ENCODE results near the gene NEK7.

Gene NEK7

GRCh38 chr1:198326915-198327314, 170.1 kb downstream of the NEK7 start:
- H3K36me3 Mint-ChIP-seq, result no peaks in the 10 kb centered on the region
- ATAC-seq, result no peak
- H3K4me3 Mint-ChIP-seq, result no peak overlapping the region
- H3K9me3 Mint-ChIP-seq, result no peaks in the 10 kb centered on the region
- peaks cover 5% of the 10 kb centered on the region for H3K4me1 Mint-ChIP-seq
- H3K27ac Mint-ChIP-seq, result no peak overlapping the region
- H3K27me3 Mint-ChIP-seq, result peaks cover 8% of the 10 kb centered on the region

GRCh38 chr1:198328458-198329032, 171.7 kb downstream of the NEK7 start:
- Mint-ChIP-seq H3K36me3 (no peaks in the 10 kb centered on the region), H3K9me3 (no peaks in the 10 kb centered on the region), H3K27ac (no peak overlapping the region), H3K27me3 (peaks cover 8% of the 10 kb centered on the region), H3K4me1 (peaks cover 5% of the 10 kb centered on the region), H3K4me3 (no peak overlapping the region)
- no peak for ATAC-seq

GRCh38 chr1:198330982-198331615, 174.3 kb downstream of the NEK7 start:
- no peaks in the 10 kb centered on the region for H3K36me3 Mint-ChIP-seq
- peaks cover 8% of the 10 kb centered on the region for H3K27me3 Mint-ChIP-seq
- no peaks in the 10 kb centered on the region for H3K9me3 Mint-ChIP-seq
- no peaks in the 10 kb centered on the region for H3K4me1 Mint-ChIP-seq
- no peak overlapping the region for H3K27ac Mint-ChIP-seq
- ATAC-seq, result no peak
- no peak overlapping the region for H3K4me3 Mint-ChIP-seq

- peaks cover 4% of the 10 kb centered on the region for H3K27me3 Mint-ChIP-seq
- H3K4me1 Mint-ChIP-seq, result no peaks in the 10 kb centered on the region
- ATAC-seq, result no peak
- H3K27ac Mint-ChIP-seq, result no peak overlapping the region
- H3K9me3 Mint-ChIP-seq, result peaks cover 3% of the 10 kb centered on the region
- H3K36me3 Mint-ChIP-seq, result no peaks in the 10 kb centered on the region
- H3K4me3 Mint-ChIP-seq, result no peak overlapping the region
Measured at GRCh38 chr1:198333744-198334143, 176.9 kb downstream of the NEK7 start.

- no peak overlapping the region for H3K27ac Mint-ChIP-seq
- H3K9me3 Mint-ChIP-seq, result peaks cover 3% of the 10 kb centered on the region
- peaks cover 1% of the 10 kb centered on the region for H3K27me3 Mint-ChIP-seq
Measured at GRCh38 chr1:198335663-198336062, 178.9 kb downstream of the NEK7 start.

DNA sequence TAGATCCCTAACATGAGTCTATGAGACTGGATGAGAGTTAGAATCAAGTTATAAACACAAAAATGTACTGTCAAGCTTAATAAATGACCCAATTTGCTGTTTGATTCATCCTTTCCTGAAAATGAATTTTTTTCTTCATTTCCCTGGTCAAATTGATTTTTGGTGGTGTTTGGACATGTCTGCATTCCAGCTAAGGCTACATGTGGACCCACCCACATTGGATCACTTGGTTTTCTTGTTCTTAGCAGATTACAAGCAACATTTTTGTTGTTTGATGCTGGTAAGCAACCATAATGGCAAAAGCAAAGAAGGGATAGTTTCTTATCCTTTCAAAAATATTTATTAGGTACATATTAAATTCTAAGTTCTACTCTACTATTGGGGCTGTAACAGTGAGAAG, 181.1 kb downstream of the NEK7 start:
- no peak overlapping the region for H3K4me3 Mint-ChIP-seq
- H3K27ac Mint-ChIP-seq, result no peak overlapping the region
- peaks cover 3% of the 10 kb centered on the region for H3K9me3 Mint-ChIP-seq
- peaks cover 11% of the 10 kb centered on the region for H3K27me3 Mint-ChIP-seq
- H3K4me1 Mint-ChIP-seq, result no peaks in the 10 kb centered on the region
- H3K36me3 Mint-ChIP-seq, result no peaks in the 10 kb centered on the region
- no peak for ATAC-seq

More at GRCh38 chr1:198335663-198336062, 178.9 kb downstream of the NEK7 start:
- H3K4me3 Mint-ChIP-seq, result no peak overlapping the region
- ATAC-seq, result no peak
- H3K36me3 Mint-ChIP-seq, result no peaks in the 10 kb centered on the region
- no peaks in the 10 kb centered on the region for H3K4me1 Mint-ChIP-seq

DNA sequence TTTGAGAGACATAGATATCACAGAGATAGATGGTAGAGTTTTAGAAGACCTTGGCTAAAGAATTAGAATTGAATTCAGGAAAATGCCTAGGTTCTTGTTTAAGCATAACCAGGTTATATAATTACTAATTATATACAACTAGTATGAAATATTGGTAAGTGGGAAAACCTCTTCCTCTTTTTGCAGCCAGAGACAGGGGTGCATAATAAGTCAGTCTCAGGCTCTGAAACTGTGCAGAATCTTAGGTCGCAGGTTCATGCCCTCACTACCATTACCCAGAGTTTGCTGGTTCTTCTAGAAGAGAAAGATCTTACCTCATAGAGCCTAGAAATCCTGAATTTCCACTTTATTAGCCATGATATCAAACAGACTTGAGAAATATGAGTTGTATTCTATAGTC, 183.3 kb downstream of the NEK7 start:
- H3K27ac Mint-ChIP-seq, result no peak overlapping the region
- ATAC-seq, result no peak
- no peaks in the 10 kb centered on the region for H3K36me3 Mint-ChIP-seq
- no peaks in the 10 kb centered on the region for H3K4me1 Mint-ChIP-seq
- H3K4me3 Mint-ChIP-seq, result no peak overlapping the region
- H3K27me3 Mint-ChIP-seq, result peaks cover 22% of the 10 kb centered on the region
- H3K9me3 Mint-ChIP-seq, result peaks cover 3% of the 10 kb centered on the region

- no peak overlapping the region for H3K4me3 Mint-ChIP-seq
- no peak overlapping the region for H3K27ac Mint-ChIP-seq
- H3K27me3 Mint-ChIP-seq, result peaks cover 15% of the 10 kb centered on the region
- no peak for ATAC-seq
- no peaks in the 10 kb centered on the region for H3K4me1 Mint-ChIP-seq
- no peaks in the 10 kb centered on the region for H3K9me3 Mint-ChIP-seq
- H3K36me3 Mint-ChIP-seq, result no peaks in the 10 kb centered on the region
Measured at GRCh38 chr1:198346178-198346577, 189.4 kb downstream of the NEK7 start.

DNA sequence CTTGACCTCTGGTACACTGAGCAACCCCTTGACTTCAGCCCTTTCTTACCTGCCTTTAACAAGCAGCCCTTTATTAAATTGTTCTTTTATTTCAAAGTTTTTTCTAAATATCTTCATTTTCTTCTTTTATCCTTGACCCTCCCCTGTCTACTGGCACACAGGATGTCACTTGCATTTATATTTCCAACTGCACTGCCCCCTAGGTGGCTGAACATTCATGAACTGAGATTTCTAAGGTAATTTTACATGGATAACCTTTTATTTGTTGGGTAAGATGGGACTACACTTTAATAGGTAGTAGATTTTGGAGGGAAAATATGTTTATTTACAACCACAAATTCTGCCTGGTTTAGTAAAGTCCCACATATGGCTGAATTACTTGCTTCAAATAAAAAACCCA, 193.7 kb downstream of the NEK7 start:
- H3K27me3 Mint-ChIP-seq, result no peaks in the 10 kb centered on the region
- H3K4me1 Mint-ChIP-seq, result no peaks in the 10 kb centered on the region
- H3K9me3 Mint-ChIP-seq, result no peaks in the 10 kb centered on the region
- H3K4me3 Mint-ChIP-seq, result no peak overlapping the region
- H3K27ac Mint-ChIP-seq, result no peak overlapping the region
- ATAC-seq, result no peak
- H3K36me3 Mint-ChIP-seq, result no peaks in the 10 kb centered on the region

- no peaks in the 10 kb centered on the region for H3K36me3 Mint-ChIP-seq
- no peaks in the 10 kb centered on the region for H3K9me3 Mint-ChIP-seq
- H3K27me3 Mint-ChIP-seq, result no peaks in the 10 kb centered on the region
- no peak overlapping the region for H3K4me3 Mint-ChIP-seq
- H3K4me1 Mint-ChIP-seq, result no peaks in the 10 kb centered on the region
- ATAC-seq, result no peak
- H3K27ac Mint-ChIP-seq, result no peak overlapping the region
Measured at GRCh38 chr1:198352975-198353695, 196.3 kb downstream of the NEK7 start.

DNA sequence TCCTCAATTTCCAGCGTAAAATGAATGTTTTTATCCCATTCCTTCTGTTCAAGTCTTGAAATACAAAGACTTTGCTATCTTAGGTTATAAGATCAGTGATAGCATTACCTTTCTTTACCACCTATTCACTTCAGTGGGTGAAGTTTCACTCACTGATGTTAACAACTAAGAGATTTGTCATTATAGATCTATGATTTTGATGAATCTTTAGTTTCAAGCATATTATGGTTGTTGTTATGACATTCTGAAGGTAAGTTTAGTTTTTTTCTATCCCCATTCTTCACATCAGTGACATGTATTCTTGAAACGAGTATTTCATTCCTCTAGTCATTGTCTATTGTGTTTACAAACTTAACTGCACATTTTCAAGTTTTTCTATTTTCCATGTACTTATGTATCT, 201.1 kb downstream of the NEK7 start:
- no peaks in the 10 kb centered on the region for H3K9me3 Mint-ChIP-seq
- H3K4me1 Mint-ChIP-seq, result no peaks in the 10 kb centered on the region
- no peaks in the 10 kb centered on the region for H3K36me3 Mint-ChIP-seq
- no peak overlapping the region for H3K4me3 Mint-ChIP-seq
- H3K27me3 Mint-ChIP-seq, result peaks cover 10% of the 10 kb centered on the region
- no peak overlapping the region for H3K27ac Mint-ChIP-seq
- ATAC-seq, result no peak

- Mint-ChIP-seq H3K27me3 (peaks cover 10% of the 10 kb centered on the region), H3K36me3 (no peaks in the 10 kb centered on the region), H3K9me3 (no peaks in the 10 kb centered on the region), H3K4me1 (no peaks in the 10 kb centered on the region), H3K27ac (no peak overlapping the region), H3K4me3 (no peak overlapping the region)
- ATAC-seq, result no peak
Measured at GRCh38 chr1:198359024-198359653, 202.3 kb downstream of the NEK7 start.

GRCh38 chr1:198360208-198360729, 203.5 kb downstream of the NEK7 start:
- Mint-ChIP-seq H3K27ac (no peak overlapping the region), H3K9me3 (no peaks in the 10 kb centered on the region), H3K4me1 (no peaks in the 10 kb centered on the region), H3K4me3 (no peak overlapping the region), H3K27me3 (peaks cover 10% of the 10 kb centered on the region), H3K36me3 (no peaks in the 10 kb centered on the region)
- no peak for ATAC-seq

DNA sequence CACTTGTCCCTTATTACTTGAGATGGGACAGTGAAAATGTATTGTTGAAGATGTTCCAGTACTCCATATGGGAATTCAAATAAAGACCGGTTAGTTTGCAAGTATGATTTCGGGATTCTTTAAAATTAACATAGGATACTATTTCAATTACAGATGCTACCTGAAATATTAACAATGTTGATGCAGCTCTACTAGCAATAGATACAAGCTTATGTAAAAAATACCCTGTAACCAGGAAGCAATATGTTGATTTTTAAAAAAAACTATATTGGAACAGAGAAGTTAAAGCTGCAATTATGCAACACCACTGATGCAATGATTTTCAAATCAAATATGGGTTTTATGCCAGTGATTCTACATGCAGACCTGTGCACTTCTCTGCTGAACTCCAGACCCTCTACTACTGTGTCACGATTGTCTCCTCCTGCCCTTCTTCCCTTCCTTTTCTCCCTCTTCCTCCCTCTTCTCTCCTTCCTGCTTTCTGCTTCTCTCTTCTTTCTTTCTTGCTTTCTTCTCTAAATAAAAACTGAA, 204.5 kb downstream of the NEK7 start:
- peaks cover 10% of the 10 kb centered on the region for H3K27me3 Mint-ChIP-seq
- H3K27ac Mint-ChIP-seq, result no peak overlapping the region
- ATAC-seq, result no peak
- H3K36me3 Mint-ChIP-seq, result no peaks in the 10 kb centered on the region
- no peak overlapping the region for H3K4me3 Mint-ChIP-seq
- no peaks in the 10 kb centered on the region for H3K9me3 Mint-ChIP-seq
- no peaks in the 10 kb centered on the region for H3K4me1 Mint-ChIP-seq

GRCh38 chr1:198363625-198364151, 206.9 kb downstream of the NEK7 start:
- ATAC-seq, result peak; percentile 39
- Mint-ChIP-seq H3K36me3 (no peaks in the 10 kb centered on the region), H3K27me3 (peaks cover 10% of the 10 kb centered on the region), H3K27ac (no peak overlapping the region), H3K9me3 (peaks cover 3% of the 10 kb centered on the region), H3K4me3 (no peak overlapping the region), H3K4me1 (no peaks in the 10 kb centered on the region)

Measured in stimulated activated memory B cell treated with anti-CD40 and anti-IgM and Interleukin-4, amounts not matched to agents 10 μg/mL and 1 μg/mL and 100 μg/mL, for 72 hours (primary cell).